ENCODE measurements around the gene EXOC6.

EXOC6 gene

DNA sequence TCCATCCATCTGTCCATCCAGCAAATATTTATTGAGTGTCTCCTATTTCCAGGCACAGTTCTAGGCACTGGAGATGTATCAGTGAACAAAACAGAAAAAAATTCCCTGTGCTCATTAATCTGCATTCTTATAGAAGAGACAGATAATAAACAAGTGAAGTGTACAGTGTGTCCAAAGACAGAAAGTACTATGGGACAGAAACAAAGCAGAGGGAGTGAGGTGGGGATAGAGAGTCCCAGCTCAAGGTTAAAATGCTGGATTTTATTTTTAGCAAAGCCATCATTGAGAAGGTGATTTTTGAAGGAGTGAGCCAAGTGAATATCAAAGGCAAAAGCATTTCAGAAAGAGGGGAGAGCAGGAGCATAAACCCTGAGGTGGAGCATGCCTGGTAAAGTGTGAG, 21.8 kb upstream of the EXOC6 start:
- Histone ChIP-seq H3K4me1 (peaks cover 17% of the 10 kb centered on the region), H3K9me3 (peaks cover under 1% of the 10 kb centered on the region; the same call in 1 of the 2 replicates), H3K27me3 (ENCODE audit: low read depth) (no peaks in the 10 kb centered on the region), H3K4me3 (no peak overlapping the region), H3K36me3 (replicated peaks) (no peaks in the 10 kb centered on the region)
- in situ Hi-C loops (cut with MboI; ENCODE audit: low sequenced_read_pairs): no loop called here
- DNase-seq (ENCODE audit: low spot score in 2 of 2): no peak

- no peaks in the 10 kb centered on the region for H3K9me3 ChIP-seq
- in situ Hi-C loops (cut with MboI; ENCODE audit: low sequenced_read_pairs): no loop called here
- H3K36me3 ChIP-seq (replicated peaks): no peaks in the 10 kb centered on the region
- H3K4me3 ChIP-seq: no peak overlapping the region
- no peaks in the 10 kb centered on the region for H3K27me3 ChIP-seq (ENCODE audit: low read depth)
- no peaks in the 10 kb centered on the region for H3K4me1 ChIP-seq
- DNase-seq (ENCODE audit: low spot score in 2 of 2): no peak
These were observed 19.1 kb upstream of the EXOC6 start for GRCh38 chr10:92829042-92829785.

GRCh38 chr10:92829786-92830377, 18.4 kb upstream of the EXOC6 start:
- H3K27me3 ChIP-seq (ENCODE audit: low read depth): no peaks in the 10 kb centered on the region
- in situ Hi-C loops (cut with MboI; ENCODE audit: low sequenced_read_pairs): no loop called here
- no peaks in the 10 kb centered on the region for H3K36me3 ChIP-seq (replicated peaks)
- H3K9me3 ChIP-seq: no peaks in the 10 kb centered on the region
- H3K4me3 ChIP-seq: no peak overlapping the region
- H3K4me1 ChIP-seq: no peaks in the 10 kb centered on the region; the same call in 1 of the 2 replicates
- DNase-seq (ENCODE audit: low spot score in 2 of 2): no peak

DNA sequence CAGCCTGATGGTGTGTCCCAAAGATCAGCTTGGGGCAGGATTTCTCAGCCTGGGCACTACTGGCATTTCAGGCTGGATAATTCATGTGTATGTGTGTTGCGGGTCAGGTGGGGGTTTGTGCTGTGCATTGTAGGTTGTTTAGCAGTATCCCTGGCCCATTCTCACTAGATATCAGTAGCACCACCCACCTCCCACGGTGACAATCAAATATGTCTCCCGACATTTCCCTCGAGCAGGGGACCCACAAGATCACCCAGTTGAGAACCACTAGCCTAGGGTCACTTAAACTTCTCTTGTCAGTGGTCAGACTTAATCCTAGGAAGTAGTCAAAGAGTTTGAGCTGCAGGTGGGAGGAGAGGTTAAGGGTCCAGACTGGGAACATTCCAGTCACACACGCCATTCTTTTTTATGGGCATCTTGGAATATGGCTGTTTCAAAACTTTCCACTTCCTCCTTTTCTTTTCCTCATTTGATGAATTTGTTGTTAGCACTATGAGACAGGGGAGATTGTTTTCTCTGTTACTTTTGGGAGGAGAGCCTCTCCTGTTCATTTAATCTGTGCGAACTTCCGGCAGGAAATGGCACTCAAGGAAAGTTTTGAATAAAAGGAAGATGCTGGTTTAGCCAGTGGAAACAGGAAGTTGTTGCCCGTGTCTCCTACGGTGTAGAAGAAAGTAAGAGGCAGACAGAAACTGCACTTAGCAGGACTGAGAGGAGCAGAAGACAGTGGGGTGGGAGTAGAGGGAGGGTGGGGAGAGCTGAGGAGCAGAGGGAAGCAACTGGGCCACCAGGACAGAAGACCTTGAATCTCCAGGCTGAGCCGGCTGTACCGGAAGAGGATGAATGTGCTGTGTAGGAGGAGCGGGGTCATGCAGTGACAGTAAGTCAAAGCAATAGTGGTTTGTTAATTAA, 17.6 kb upstream of the EXOC6 start:
- H3K36me3 ChIP-seq (replicated peaks): no peaks in the 10 kb centered on the region
- no peaks in the 10 kb centered on the region for H3K9me3 ChIP-seq
- no peaks in the 10 kb centered on the region for H3K27me3 ChIP-seq (ENCODE audit: low read depth)
- peaks cover 3% of the 10 kb centered on the region for H3K4me1 ChIP-seq
- H3K4me3 ChIP-seq: no peak overlapping the region
- in situ Hi-C loops (cut with MboI; ENCODE audit: low sequenced_read_pairs): no loop called here
- no peak for DNase-seq (ENCODE audit: low spot score in 2 of 2)

- Histone ChIP-seq H3K4me1 (peaks cover 3% of the 10 kb centered on the region), H3K4me3 (no peak overlapping the region), H3K27me3 (ENCODE audit: low read depth) (no peaks in the 10 kb centered on the region), H3K36me3 (replicated peaks) (no peaks in the 10 kb centered on the region), H3K9me3 (no peaks in the 10 kb centered on the region)
- DNase-seq (ENCODE audit: low spot score in 2 of 2): no peak
- in situ Hi-C loops (cut with MboI; ENCODE audit: low sequenced_read_pairs): no loop called here
These were observed 16.2 kb upstream of the EXOC6 start for GRCh38 chr10:92832121-92832520.

DNA sequence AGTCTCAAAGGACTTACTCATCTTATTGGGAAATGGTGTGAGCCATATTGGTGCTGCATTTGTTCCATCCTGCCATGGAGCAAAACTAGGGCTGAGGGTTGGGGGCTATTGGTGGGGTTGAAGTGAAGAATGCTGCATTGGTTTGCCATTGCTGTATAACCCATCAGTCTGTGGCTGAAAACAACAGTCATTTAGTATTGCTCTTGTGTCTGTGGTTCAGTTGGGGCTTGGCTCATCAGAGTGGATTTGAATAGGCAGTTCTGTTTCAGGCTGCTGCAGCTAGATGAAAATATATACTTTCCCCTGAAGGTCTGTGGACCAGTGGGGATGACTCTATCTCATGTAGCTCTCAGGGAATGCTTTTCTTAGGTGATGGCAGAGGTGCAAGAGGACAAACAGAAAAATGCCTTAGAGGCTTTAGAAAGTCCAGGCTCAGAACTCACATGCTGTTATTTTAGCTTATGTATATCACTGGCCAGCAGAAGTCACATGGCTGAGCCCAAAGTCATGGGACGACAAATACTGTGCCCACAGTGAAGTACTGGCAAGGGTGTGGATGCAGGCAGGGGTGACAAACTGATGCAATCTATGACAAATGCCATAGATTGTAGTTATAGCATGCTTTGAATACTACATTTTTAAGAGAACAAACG, 15.2 kb upstream of the EXOC6 start:
- Histone ChIP-seq H3K36me3 (replicated peaks) (no peaks in the 10 kb centered on the region), H3K4me1 (peaks cover 3% of the 10 kb centered on the region), H3K9me3 (no peaks in the 10 kb centered on the region), H3K27me3 (ENCODE audit: low read depth) (no peaks in the 10 kb centered on the region), H3K4me3 (no peak overlapping the region)
- in situ Hi-C loops (cut with MboI; ENCODE audit: low sequenced_read_pairs): no loop called here
- no peak for DNase-seq (ENCODE audit: low spot score in 2 of 2)

DNA sequence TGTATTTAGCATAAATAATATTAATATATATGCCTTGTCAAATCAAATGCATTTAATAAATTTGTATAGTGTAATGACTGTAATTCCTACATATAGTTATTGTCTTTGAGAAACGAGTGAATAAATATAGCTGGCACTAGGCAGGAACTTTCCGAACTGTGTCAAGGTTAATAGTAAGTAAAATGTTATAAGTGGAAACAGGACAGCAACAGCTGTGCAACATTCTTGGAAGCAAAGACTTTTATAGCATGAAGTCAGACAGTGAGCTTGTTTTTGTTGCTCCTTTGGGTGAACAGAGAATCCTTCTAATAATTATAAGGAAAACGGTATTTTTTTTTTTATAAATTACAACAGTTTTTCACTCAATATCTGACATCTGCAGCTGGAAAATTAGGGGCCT, 14.0 kb upstream of the EXOC6 start:
- H3K4me1 ChIP-seq: peaks cover 3% of the 10 kb centered on the region
- no peaks in the 10 kb centered on the region for H3K27me3 ChIP-seq (ENCODE audit: low read depth)
- H3K9me3 ChIP-seq: no peaks in the 10 kb centered on the region
- in situ Hi-C loops (cut with MboI; ENCODE audit: low sequenced_read_pairs): no loop called here
- H3K4me3 ChIP-seq: no peak overlapping the region
- H3K36me3 ChIP-seq (replicated peaks): no peaks in the 10 kb centered on the region
- no peak for DNase-seq (ENCODE audit: low spot score in 2 of 2)

- H3K9me3 ChIP-seq: no peaks in the 10 kb centered on the region
- H3K27me3 ChIP-seq (ENCODE audit: low read depth): no peaks in the 10 kb centered on the region
- no peak for DNase-seq (ENCODE audit: low spot score in 2 of 2)
- no peaks in the 10 kb centered on the region for H3K36me3 ChIP-seq (replicated peaks)
- in situ Hi-C loops (cut with MboI; ENCODE audit: low sequenced_read_pairs): no loop called here
- H3K4me1 ChIP-seq: peaks cover 3% of the 10 kb centered on the region
- no peak overlapping the region for H3K4me3 ChIP-seq
These were observed 13.3 kb upstream of the EXOC6 start for GRCh38 chr10:92834986-92835385.

- Histone ChIP-seq H3K36me3 (replicated peaks) (no peaks in the 10 kb centered on the region), H3K4me3 (no peak overlapping the region), H3K27me3 (ENCODE audit: low read depth) (no peaks in the 10 kb centered on the region), H3K9me3 (no peaks in the 10 kb centered on the region), H3K4me1 (peaks cover 3% of the 10 kb centered on the region)
- no peak for DNase-seq (ENCODE audit: low spot score in 2 of 2)
- in situ Hi-C loops (cut with MboI; ENCODE audit: low sequenced_read_pairs): no loop called here
These were observed 10.9 kb upstream of the EXOC6 start for GRCh38 chr10:92837456-92837855.

GRCh38 chr10:92839191-92840085, 8.9 kb upstream of the EXOC6 start:
- Histone ChIP-seq H3K4me3 (no peak overlapping the region), H3K4me1 (peaks cover 7% of the 10 kb centered on the region), H3K36me3 (replicated peaks) (no peaks in the 10 kb centered on the region), H3K9me3 (no peaks in the 10 kb centered on the region), H3K27me3 (ENCODE audit: low read depth) (no peaks in the 10 kb centered on the region)
- peak; percentile 38 to 89 for DNase-seq (ENCODE audit: low spot score in 2 of 2)
- in situ Hi-C loops (cut with MboI; ENCODE audit: low sequenced_read_pairs): no loop called here

- DNase-seq (ENCODE audit: low spot score in 2 of 2): peak; percentile 36 to 53
- in situ Hi-C loops (cut with MboI; ENCODE audit: low sequenced_read_pairs): no loop called here
- peaks cover 5% of the 10 kb centered on the region for H3K9me3 ChIP-seq
- H3K4me3 ChIP-seq: no peak overlapping the region
- peaks cover 18% of the 10 kb centered on the region for H3K4me1 ChIP-seq
- H3K36me3 ChIP-seq (replicated peaks): no peaks in the 10 kb centered on the region
- no peaks in the 10 kb centered on the region for H3K27me3 ChIP-seq (ENCODE audit: low read depth)
These were observed 3.6 kb upstream of the EXOC6 start for GRCh38 chr10:92844746-92845145.

- DNase-seq (ENCODE audit: low spot score in 2 of 2): no peak
- no peak overlapping the region for H3K4me3 ChIP-seq
- H3K36me3 ChIP-seq (replicated peaks): no peaks in the 10 kb centered on the region
- H3K27me3 ChIP-seq (ENCODE audit: low read depth): no peaks in the 10 kb centered on the region
- H3K4me1 ChIP-seq: peaks cover 26% of the 10 kb centered on the region
- in situ Hi-C loops (cut with MboI; ENCODE audit: low sequenced_read_pairs): no loop called here
- H3K9me3 ChIP-seq: peaks cover 5% of the 10 kb centered on the region
These were observed 2.4 kb upstream of the EXOC6 start for GRCh38 chr10:92845921-92846320.

DNA sequence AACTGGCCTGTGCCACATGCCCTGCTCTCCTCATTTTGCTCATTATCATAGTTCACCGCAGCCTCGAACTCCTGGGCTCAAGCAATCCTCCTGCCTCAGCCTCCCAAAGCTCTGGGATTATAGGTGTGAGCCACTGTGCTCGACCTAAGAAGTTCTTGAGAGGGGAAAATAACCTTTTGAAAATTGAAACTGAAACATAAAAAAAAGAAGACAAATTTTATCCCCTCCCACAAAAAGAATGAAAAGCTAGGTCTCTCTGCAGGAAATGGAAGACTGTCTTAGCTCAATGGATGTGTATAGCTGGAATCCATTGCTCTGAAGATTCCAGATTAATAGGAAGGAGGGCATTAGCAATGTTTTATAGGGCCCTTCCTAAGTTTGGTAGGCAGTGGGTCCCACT, 2.0 kb upstream of the EXOC6 start:
- H3K27me3 ChIP-seq (ENCODE audit: low read depth): no peaks in the 10 kb centered on the region
- in situ Hi-C loops (cut with MboI; ENCODE audit: low sequenced_read_pairs): no loop called here
- H3K36me3 ChIP-seq (replicated peaks): no peaks in the 10 kb centered on the region
- no peak for DNase-seq (ENCODE audit: low spot score in 2 of 2)
- H3K9me3 ChIP-seq: peaks cover 5% of the 10 kb centered on the region
- H3K4me1 ChIP-seq: peaks cover 26% of the 10 kb centered on the region
- no peak overlapping the region for H3K4me3 ChIP-seq
